Endodermal cell (in vitro differentiated cells): ENCODE results near the gene KCNMA1. TPM values are rescaled to one million over a fixed set of nuclear protein-coding genes. Genes with fewer than 3 reads are reported as not detected.
A peak's percentile ranks its signal among the peaks of the same experiment; 100 is the strongest.

ENCODE experiments used
- DNase-seq: peaks from one replicate; pipeline ENCODE4 v3.0.0-alpha.2; 2017
- H3K27ac ChIP-seq: 2 replicates; pipeline ENCODE4 v1.5.1; 2013; ENCODE audit warnings: mild to moderate bottlenecking, low read depth, low read length, moderate library complexity
- H3K27me3 ChIP-seq: 2 replicates; pipeline ENCODE4 v1.6.1; 2013; ENCODE audit warnings: mild to moderate bottlenecking, low read length, moderate library complexity; ENCODE audit not compliant: insufficient read depth, control insufficient read depth, poor library complexity, severe bottlenecking
- H3K36me3 ChIP-seq: 2 replicates; pipeline ENCODE4 v1.7.0; 2013; ENCODE audit warnings: mild to moderate bottlenecking, low read length, moderate library complexity; ENCODE audit not compliant: control insufficient read depth, insufficient read depth
- H3K4me1 ChIP-seq: one replicate; pipeline ENCODE4 v1.7.0; 2013; ENCODE audit warnings: low read length; ENCODE audit not compliant: control insufficient read depth, insufficient read depth
- H3K4me3 ChIP-seq: 2 replicates; pipeline ENCODE4 v1.5.1; 2013; ENCODE audit warnings: mild to moderate bottlenecking, low read length, moderate library complexity
- H3K9ac ChIP-seq: 2 replicates; pipeline ENCODE4 v1.6.1; 2013; ENCODE audit warnings: mild to moderate bottlenecking, low read length, moderate library complexity; ENCODE audit not compliant: poor library complexity, severe bottlenecking; ENCODE audit errors: extremely low read depth
- H3K9me3 ChIP-seq: 2 replicates; pipeline ENCODE4 v1.6.1; 2013; ENCODE audit warnings: mild to moderate bottlenecking, low read length, moderate library complexity; ENCODE audit not compliant: control insufficient read depth
- H3K27ac Mint-ChIP-seq: 2 replicates; pipeline ENCODE4 v1.8.0; 2020; ENCODE audit warnings: mixed read lengths
- H3K27me3 Mint-ChIP-seq: 2 replicates; pipeline ENCODE4 v1.8.0; 2021; ENCODE audit warnings: mild to moderate bottlenecking, mixed read lengths; ENCODE audit not compliant: insufficient read depth
- H3K36me3 Mint-ChIP-seq: 2 replicates; pipeline ENCODE4 v1.8.0; 2020; ENCODE audit warnings: low read depth, mixed read lengths
- H3K4me1 Mint-ChIP-seq: 2 replicates; pipeline ENCODE4 v1.8.0; 2020; ENCODE audit warnings: mixed read lengths
- H3K4me3 Mint-ChIP-seq: 2 replicates; pipeline ENCODE4 v1.8.0; 2020; ENCODE audit warnings: mild to moderate bottlenecking, moderate library complexity, mixed read lengths
- H3K9me3 Mint-ChIP-seq: 2 replicates; pipeline ENCODE4 v1.8.0; 2020; ENCODE audit warnings: mild to moderate bottlenecking, mixed read lengths
- CTCF ChIP-seq: fragments of 200-600 bp; sonication (generic); conservative IDR thresholded peaks from 2 replicates; pipeline ENCODE4 v1.5.0; 2021; ENCODE audit warnings: antibody characterized with exemption, mild to moderate bottlenecking
- WGBS, 2 experiments: methylation state at CpG; one replicate each; pipeline versions ENCODE4 v1.1.5 to v1.1.7; 2013; ENCODE audit warnings: missing lambda C conversion rate in 2 of 2, mixed read lengths in 1 of 2; ENCODE audit not compliant: insufficient coverage in 1 of 2, insufficient read length in 1 of 2; 5-methylcytosine and 5-hydroxymethylcytosine counted together
- total RNA-seq, 2 donors: library from RNA; stranded (reverse); fragmentation: NEBNext Ultra II Directional in 1 of 2; extraction: Animal tissue kit (Norgen Biotek cat#: 25700) in 1 of 2; gene quantifications; 2 replicates in 1 of 2; 3 replicates in 1 of 2; pipeline ENCODE4 v1.2.1, GENCODE V29; 2021

KCNMA1 gene
- total RNA-seq, 2 donors from 2014 or later: 0.55 to 1.3 TPM

GRCh38 chr10:76991621-76992020 lies 646.0 kb downstream of the KCNMA1 start:
- H3K4me1 ChIP-seq: no peaks in the 10 kb centered on the region

GRCh38 chr10:76990561-76990960 lies 647.0 kb downstream of the KCNMA1 start:
- 86 to 91% methylated on average over 1 of the region's 1 CpG for WGBS, 2 experiments
- no peaks in the 10 kb centered on the region for H3K27me3 Mint-ChIP-seq

More at GRCh38 chr10:76991621-76992020, 646.0 kb downstream of the KCNMA1 start:
- no peaks in the 10 kb centered on the region for H3K27me3 Mint-ChIP-seq
- Histone ChIP-seq H3K27ac (no peak overlapping the region), H3K36me3 (no peaks in the 10 kb centered on the region), H3K9ac (no peak overlapping the region), H3K4me3 (no peak overlapping the region), H3K9me3 (no peaks in the 10 kb centered on the region), H3K27me3 (no peaks in the 10 kb centered on the region)
- H3K36me3 Mint-ChIP-seq: no peaks in the 10 kb centered on the region
- TF ChIP-seq CTCF: no peak
- no peak for DNase-seq
- H3K27ac Mint-ChIP-seq: no peak overlapping the region
- WGBS, 2 experiments: 94 to 100% methylated on average over 2 of the region's 2 CpGs
- H3K9me3 Mint-ChIP-seq: no peaks in the 10 kb centered on the region
- H3K4me1 Mint-ChIP-seq: no peaks in the 10 kb centered on the region
- no peak overlapping the region for H3K4me3 Mint-ChIP-seq

GRCh38 chr10:76984559-76985443 lies 652.8 kb downstream of the KCNMA1 start:
- no peaks in the 10 kb centered on the region for H3K27me3 Mint-ChIP-seq
- peak; percentile 91 for DNase-seq
- WGBS, 2 experiments: 25% methylated on average over 4 of the region's 6 CpGs; no CpG with 5 or more reads in 1 of the 2 experiments
- H3K27me3 ChIP-seq: no peaks in the 10 kb centered on the region
- no peak overlapping the region for H3K4me3 ChIP-seq
- H3K4me1 Mint-ChIP-seq: no peaks in the 10 kb centered on the region
- H3K4me3 Mint-ChIP-seq: no peak overlapping the region
- H3K36me3 Mint-ChIP-seq: no peaks in the 10 kb centered on the region
- no peak overlapping the region for H3K9ac ChIP-seq
- no peaks in the 10 kb centered on the region for H3K9me3 Mint-ChIP-seq
- H3K4me1 ChIP-seq: no peaks in the 10 kb centered on the region
- no peaks in the 10 kb centered on the region for H3K36me3 ChIP-seq
- no peak overlapping the region for H3K27ac Mint-ChIP-seq
- peak; percentile 98 for TF ChIP-seq CTCF
- no peak overlapping the region for H3K27ac ChIP-seq
- H3K9me3 ChIP-seq: no peaks in the 10 kb centered on the region

More at GRCh38 chr10:76990561-76990960, 647.0 kb downstream of the KCNMA1 start:
- no peak overlapping the region for H3K9ac ChIP-seq
- H3K4me3 ChIP-seq: no peak overlapping the region
- H3K36me3 ChIP-seq: no peaks in the 10 kb centered on the region
- H3K27ac ChIP-seq: no peak overlapping the region
- H3K27ac Mint-ChIP-seq: no peak overlapping the region
- no peaks in the 10 kb centered on the region for H3K4me1 Mint-ChIP-seq
- no peak for DNase-seq
- no peaks in the 10 kb centered on the region for H3K36me3 Mint-ChIP-seq
- no peaks in the 10 kb centered on the region for H3K9me3 ChIP-seq
- H3K4me1 ChIP-seq: no peaks in the 10 kb centered on the region
- no peak overlapping the region for H3K4me3 Mint-ChIP-seq
- no peak for TF ChIP-seq CTCF
- H3K9me3 Mint-ChIP-seq: no peaks in the 10 kb centered on the region
- H3K27me3 ChIP-seq: no peaks in the 10 kb centered on the region
